Stimulated activated memory B cell treated with anti-CD40 and anti-IgM and Interleukin-4, amounts not matched to agents 10 μg/mL and 1 μg/mL and 100 μg/mL, for 72 hours (primary cell): ENCODE data around the gene MANSC4.
A peak's percentile ranks its signal among the peaks of the same experiment; 100 is the strongest.

Source experiments
- ATAC-seq: fragments of 150-1000 bp; cut with Tn5 transposase; 2 replicates; pipeline ENCODE4 v1.10.0; 2021
- H3K27ac Mint-ChIP-seq: one replicate; pipeline ENCODE4 v1.8.0; 2022; ENCODE audit warnings: mild to moderate bottlenecking, mixed read lengths
- H3K27me3 Mint-ChIP-seq: one replicate; pipeline ENCODE4 v1.8.0; 2022; ENCODE audit warnings: mixed read lengths
- H3K36me3 Mint-ChIP-seq: one replicate; pipeline ENCODE4 v1.8.0; 2022; ENCODE audit warnings: mixed read lengths
- H3K4me1 Mint-ChIP-seq: one replicate; pipeline ENCODE4 v1.8.0; 2022; ENCODE audit warnings: mixed read lengths
- H3K4me3 Mint-ChIP-seq: one replicate; pipeline ENCODE4 v1.8.0; 2022; ENCODE audit warnings: mild to moderate bottlenecking, moderate library complexity, mixed read lengths
- H3K9me3 Mint-ChIP-seq: one replicate; pipeline ENCODE4 v1.8.0; 2022; ENCODE audit warnings: mixed read lengths

The MANSC4 gene

DNA sequence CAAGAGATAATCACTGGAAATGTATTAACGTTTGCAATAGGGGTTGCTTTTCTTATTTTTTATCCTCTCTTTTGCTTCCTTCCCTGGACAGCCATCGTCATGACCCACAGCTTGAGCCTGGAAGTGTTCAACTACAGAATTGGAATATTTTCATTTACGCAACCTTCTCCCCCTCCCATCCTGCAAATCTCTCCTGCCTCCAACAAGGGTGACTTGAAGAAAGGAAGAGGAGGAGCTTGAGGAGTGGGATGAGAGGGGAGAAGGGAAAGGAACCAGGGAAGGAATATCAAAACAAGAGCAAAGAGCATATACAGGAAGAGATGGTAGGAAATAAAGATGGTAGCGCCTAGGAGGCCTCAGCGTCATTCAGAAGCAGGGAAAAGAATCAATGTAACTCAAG, 1.6 kb upstream of the MANSC4 start:
- H3K27me3 Mint-ChIP-seq: no peaks in the 10 kb centered on the region

DNA sequence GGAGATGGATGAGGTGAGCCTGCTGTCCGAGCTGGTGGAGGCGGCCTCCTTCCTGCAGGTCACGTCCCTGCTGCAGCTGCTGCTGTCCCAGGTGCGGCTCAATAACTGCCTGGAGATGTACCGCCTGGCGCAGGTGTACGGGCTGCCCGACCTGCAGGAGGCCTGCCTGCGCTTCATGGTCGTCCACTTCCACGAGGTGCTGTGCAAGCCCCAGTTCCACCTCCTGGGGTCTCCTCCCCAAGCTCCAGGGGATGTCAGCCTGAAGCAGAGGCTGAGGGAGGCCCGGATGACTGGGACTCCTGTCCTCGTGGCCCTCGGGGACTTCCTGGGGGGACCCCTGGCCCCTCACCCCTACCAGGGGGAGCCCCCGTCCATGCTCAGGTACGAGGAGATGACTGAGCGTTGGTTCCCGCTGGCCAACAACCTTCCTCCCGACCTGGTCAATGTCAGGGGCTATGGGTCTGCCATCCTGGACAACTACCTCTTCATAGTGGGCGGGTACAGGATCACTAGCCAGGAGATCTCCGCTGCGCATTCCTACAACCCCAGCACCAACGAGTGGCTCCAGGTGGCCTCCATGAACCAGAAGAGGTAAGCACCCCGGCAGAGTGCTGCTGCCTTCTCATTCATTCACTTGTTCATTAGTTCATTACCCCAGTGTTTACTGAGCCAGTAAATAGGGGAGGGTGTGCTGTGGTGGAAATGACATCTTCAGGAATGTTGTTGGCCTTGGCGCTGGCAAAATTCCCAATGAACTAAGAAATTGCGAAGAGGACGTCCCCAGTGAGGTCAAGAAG, 774 bp upstream of the MANSC4 start:
- peak; percentile 62 for ATAC-seq
- Mint-ChIP-seq H3K4me3 (peak overlapping the region; percentile 83), H3K27ac (peak overlapping the region; percentile 71), H3K4me1 (peaks cover 39% of the 10 kb centered on the region), H3K27me3 (no peaks in the 10 kb centered on the region), H3K9me3 (no peaks in the 10 kb centered on the region), H3K36me3 (peaks cover 6% of the 10 kb centered on the region)

More for the DNA sequence above, 1.6 kb upstream of the MANSC4 start:
- no peak for ATAC-seq
- no peak overlapping the region for H3K27ac Mint-ChIP-seq
- no peaks in the 10 kb centered on the region for H3K9me3 Mint-ChIP-seq
- H3K4me1 Mint-ChIP-seq: peaks cover 39% of the 10 kb centered on the region
- peaks cover 6% of the 10 kb centered on the region for H3K36me3 Mint-ChIP-seq
- H3K4me3 Mint-ChIP-seq: peak overlapping the region; percentile 83

DNA sequence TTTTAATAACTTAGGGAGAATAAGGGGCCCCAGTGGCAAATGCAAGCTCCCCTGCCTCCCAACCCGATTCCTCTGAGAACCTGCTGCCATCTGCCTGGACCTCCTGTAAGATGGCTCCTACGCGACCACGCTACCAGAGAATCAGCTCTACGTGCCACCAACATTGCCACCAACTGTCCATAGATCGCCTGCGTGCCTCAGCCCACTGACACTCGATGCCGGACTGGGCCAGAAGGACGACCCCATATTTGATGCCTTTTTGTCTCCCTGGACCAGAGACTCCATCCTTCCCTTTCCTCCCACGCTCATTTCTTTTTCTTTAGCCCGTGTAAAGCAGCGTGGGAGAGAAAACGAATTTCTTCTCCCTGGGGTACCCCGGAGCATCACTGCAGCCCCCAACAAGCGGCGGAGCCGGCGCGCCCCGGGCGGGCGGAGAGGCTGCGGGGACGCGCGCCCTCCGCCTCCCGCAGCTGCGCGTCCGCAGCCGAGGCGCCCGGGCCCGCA, 568 bp downstream of the MANSC4 start:
- peak; percentile 41 for ATAC-seq
- Mint-ChIP-seq H3K27ac (peak overlapping the region; percentile 71), H3K36me3 (peaks cover 6% of the 10 kb centered on the region), H3K4me1 (peaks cover 34% of the 10 kb centered on the region), H3K27me3 (no peaks in the 10 kb centered on the region), H3K4me3 (peak overlapping the region; percentile 83), H3K9me3 (no peaks in the 10 kb centered on the region)

DNA sequence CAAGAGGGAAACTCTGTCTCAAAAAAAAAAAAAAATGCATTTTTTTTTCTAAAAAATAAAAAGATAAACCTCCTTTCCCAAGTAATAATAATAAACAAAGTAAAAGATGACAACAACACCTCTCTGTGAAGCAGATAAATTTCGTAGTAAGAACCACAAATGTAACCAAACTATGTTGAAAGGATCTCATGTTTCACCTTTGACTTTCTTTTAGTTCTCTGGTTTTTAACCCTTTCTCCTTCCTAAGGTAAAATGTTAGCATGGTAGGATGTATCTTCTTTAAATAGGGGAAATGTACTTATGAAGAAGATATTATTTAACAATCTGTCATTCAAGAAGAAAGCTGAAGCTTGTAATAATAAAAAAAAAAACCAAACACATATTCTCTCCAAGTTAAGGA, 1.8 kb downstream of the MANSC4 start:
- H3K27me3 Mint-ChIP-seq: no peaks in the 10 kb centered on the region
- no peak overlapping the region for H3K4me3 Mint-ChIP-seq
- H3K27ac Mint-ChIP-seq: no peak overlapping the region
- ATAC-seq: no peak
- H3K36me3 Mint-ChIP-seq: peaks cover 6% of the 10 kb centered on the region
- peaks cover 32% of the 10 kb centered on the region for H3K4me1 Mint-ChIP-seq
- no peaks in the 10 kb centered on the region for H3K9me3 Mint-ChIP-seq

DNA sequence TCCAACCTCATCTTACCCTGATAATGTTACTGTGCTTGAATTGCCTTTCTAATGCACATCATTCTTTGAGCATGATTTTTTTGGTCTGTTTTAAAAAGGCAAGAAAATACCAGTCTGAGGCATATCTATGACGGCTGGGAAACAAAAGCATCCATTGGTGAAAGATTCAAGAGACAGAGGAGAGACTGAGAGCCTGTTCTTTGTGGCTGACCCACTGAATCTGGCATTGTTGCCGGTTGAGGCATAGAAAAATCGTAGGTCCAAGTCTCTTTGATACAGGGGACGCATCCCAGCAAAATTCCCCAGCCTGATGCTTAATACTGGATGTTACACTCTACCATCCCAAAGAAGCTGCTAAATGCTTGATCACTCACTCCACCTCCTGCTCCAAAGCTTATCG, 2.9 kb downstream of the MANSC4 start:
- Mint-ChIP-seq H3K27me3 (no peaks in the 10 kb centered on the region), H3K4me3 (no peak overlapping the region), H3K4me1 (peaks cover 21% of the 10 kb centered on the region), H3K36me3 (peaks cover 6% of the 10 kb centered on the region), H3K27ac (no peak overlapping the region), H3K9me3 (no peaks in the 10 kb centered on the region)
- ATAC-seq: no peak

DNA sequence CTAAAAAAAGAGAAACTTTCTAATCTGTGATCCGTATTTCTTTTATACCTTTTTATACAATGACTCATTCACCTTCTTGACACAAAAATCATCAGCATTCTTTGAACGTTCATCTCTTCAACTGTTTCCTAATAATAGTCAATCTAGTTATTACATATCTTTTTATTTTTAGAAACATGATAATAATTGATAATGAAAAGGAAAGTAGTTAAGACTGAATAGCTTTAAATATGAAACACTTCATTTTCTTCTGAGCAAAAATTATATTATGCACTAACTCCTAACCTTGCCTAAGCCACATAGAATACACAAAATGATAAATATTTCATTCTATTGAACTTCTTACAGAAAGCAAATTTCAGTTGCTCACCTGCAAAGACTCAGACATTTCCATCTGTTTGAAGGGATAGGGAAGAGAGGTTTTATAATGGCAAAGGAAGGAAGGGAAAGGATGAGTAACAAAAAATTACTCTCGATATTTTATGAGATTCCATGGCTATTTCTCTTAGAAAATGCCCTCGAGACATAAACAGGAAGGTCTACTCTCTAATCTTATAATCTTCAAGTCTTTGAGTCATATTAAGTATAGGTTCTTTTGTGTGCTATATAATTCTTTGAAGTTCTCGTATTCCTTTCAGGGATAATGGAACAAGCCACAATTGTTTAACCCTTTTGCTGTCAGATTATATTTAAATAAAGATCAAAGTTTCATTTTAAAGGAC, 7.5 kb downstream of the MANSC4 start:
- no peaks in the 10 kb centered on the region for H3K36me3 Mint-ChIP-seq
- H3K27ac Mint-ChIP-seq: no peak overlapping the region
- H3K4me3 Mint-ChIP-seq: no peak overlapping the region
- H3K9me3 Mint-ChIP-seq: no peaks in the 10 kb centered on the region
- no peak for ATAC-seq
- H3K27me3 Mint-ChIP-seq: no peaks in the 10 kb centered on the region
- H3K4me1 Mint-ChIP-seq: no peaks in the 10 kb centered on the region

DNA sequence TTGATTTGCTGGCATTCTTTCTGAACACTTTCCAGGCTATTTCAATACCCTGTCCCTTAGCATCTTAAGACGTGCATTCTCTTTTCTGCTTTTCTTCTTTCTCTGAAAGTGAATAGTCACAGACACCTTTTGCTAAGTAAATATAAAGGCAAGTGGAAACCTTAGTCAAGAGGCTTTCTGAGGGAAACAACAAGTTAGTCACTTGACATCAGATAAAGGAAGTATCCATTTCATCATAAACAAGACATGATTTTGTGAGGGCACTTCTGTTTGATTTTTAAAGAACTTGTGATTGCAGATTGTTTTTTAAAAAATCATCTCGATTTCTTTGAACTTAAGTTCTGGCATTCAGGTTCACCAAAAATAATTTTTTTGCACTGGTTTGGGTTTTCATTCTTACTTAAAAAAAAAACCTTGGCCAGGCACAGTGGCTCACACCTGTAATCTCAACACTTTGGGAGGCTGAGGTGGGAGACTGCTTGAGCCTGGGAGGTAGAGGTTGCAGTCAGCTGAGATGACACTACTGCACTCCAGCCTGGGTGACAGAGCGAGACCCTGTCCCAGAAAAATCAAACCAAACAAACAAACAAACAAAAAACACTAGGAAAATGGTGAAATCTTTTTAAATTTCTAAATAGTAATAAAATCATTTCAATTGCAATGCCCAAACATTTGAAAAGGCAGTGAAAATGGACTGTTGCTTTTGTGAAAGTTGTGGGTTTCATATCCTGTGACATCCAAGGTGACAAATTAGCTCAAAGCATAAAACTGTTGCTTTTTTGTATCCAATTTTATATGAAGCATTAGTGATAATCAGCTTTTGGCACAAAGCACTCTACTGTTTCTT, 8.3 kb downstream of the MANSC4 start:
- Mint-ChIP-seq H3K27ac (no peak overlapping the region), H3K36me3 (no peaks in the 10 kb centered on the region), H3K4me3 (no peak overlapping the region), H3K27me3 (no peaks in the 10 kb centered on the region), H3K4me1 (no peaks in the 10 kb centered on the region), H3K9me3 (no peaks in the 10 kb centered on the region)
- ATAC-seq: no peak

DNA sequence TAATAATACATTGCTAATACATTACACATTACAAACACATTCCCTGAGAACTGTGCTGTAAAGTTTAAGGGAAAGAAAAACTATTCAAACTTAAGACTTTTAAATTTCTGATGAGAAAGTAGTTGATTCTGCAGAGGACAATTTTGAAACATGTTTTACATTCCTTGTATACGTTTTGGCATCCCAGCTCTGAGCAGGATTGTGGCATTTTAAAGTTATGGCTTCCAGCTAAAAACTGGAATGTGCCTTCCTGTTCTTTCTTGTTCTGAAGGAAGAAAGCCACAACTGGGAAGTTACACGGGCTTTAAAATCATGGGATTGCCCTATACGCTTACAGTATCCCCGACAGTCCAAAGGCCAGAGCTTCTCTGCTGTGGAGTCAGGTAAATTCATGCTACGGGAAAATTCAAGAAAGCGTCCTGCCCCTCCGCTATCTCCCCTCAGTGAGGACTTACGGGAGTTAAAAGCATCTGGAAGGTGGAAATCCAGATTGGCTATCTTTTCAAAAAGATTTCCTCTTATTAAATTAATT, 10.8 kb downstream of the MANSC4 start:
- Mint-ChIP-seq H3K27ac (no peak overlapping the region), H3K36me3 (no peaks in the 10 kb centered on the region), H3K27me3 (no peaks in the 10 kb centered on the region), H3K4me3 (no peak overlapping the region), H3K4me1 (no peaks in the 10 kb centered on the region), H3K9me3 (no peaks in the 10 kb centered on the region)
- ATAC-seq: no peak

DNA sequence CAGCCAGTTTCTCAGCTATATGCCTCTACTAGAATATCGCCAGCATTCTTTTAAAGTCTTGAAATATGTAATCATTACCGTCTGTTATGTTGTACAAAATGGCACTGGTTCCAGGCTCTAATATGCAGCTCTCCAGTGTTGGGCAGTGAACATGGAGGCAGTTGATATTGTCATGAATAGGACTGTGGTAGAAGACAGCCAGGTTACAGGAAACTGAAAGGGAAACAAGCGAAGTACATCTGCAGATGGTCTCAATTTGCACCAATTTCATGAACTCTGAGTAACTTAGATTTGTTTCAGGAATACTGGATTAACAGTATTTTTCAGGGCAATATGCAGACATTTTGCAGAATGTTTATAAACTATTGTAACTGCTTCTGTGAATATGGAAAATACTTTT, 13.4 kb downstream of the MANSC4 start:
- Mint-ChIP-seq H3K27ac (no peak overlapping the region), H3K27me3 (no peaks in the 10 kb centered on the region), H3K9me3 (no peaks in the 10 kb centered on the region), H3K36me3 (peaks cover 6% of the 10 kb centered on the region), H3K4me3 (no peak overlapping the region), H3K4me1 (no peaks in the 10 kb centered on the region)
- ATAC-seq: no peak

DNA sequence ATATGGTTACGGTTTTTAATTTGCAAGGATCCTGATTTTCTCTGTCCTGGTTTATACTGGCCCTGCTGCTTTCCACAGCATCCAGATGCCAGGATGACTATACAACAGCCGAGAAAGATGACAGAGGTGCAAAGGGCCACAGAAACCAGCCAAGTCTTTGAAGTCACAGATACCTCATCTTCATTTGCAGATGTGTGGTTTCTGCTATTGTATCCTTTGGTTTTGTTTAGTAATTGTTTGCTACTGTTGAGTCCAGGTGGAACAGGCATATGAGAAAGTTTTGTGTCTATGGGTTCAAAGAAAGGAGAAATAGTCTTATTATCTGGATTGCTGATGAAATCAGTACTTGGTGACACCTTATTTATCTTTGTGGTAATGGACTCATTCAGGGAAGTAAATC, 17.3 kb downstream of the MANSC4 start:
- no peaks in the 10 kb centered on the region for H3K4me1 Mint-ChIP-seq
- H3K4me3 Mint-ChIP-seq: no peak overlapping the region
- H3K27me3 Mint-ChIP-seq: no peaks in the 10 kb centered on the region
- H3K36me3 Mint-ChIP-seq: peaks cover 10% of the 10 kb centered on the region
- no peaks in the 10 kb centered on the region for H3K9me3 Mint-ChIP-seq
- H3K27ac Mint-ChIP-seq: no peak overlapping the region
- ATAC-seq: no peak

DNA sequence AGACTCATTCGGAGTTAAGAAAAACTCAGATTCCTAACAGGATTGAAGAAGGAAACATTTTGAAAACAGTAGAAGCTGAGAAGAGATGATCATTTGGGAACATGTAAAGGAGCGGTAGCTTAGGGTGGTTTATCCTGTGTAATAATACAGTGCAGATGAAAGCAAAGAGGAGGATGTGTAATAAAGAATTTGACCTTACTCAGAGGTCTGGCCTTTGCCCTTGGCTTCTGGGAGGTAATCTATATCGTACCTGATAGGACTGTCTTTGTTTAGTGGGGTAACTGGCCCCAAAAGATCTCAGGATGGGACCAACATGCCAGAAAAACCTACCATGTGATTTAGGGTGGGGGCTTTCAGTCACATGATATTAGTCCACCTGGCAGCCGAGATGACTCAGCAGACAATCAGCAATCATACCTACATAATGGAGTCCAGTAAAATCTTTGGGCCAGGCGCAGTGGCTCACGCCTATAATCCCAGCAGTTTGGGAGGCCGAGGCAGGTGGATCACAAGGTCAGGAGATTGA, 23.3 kb downstream of the MANSC4 start:
- Mint-ChIP-seq H3K27me3 (no peaks in the 10 kb centered on the region), H3K27ac (no peak overlapping the region)

DNA sequence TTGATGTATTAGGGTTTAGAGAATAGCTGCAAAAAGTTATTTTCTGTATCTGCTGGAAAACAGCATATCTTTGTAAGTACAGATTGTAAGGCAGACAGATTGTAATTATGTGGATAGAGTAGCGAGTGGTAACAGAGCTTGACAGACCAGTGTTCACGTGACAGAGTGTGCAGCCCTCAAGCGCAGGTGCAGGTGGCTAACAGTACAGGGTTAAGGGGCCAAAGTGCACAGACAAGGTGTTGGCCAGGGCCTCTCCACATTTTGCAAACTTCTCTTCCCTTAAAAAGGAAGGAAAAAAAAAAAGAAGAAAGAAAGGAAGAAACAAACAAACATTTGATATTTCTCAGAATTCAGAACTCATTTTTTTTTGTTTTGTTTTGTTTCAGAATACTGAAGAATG, 25.2 kb downstream of the MANSC4 start:
- Mint-ChIP-seq H3K36me3 (peaks cover 28% of the 10 kb centered on the region), H3K27me3 (no peaks in the 10 kb centered on the region), H3K4me3 (no peak overlapping the region), H3K27ac (no peak overlapping the region), H3K4me1 (no peaks in the 10 kb centered on the region), H3K9me3 (no peaks in the 10 kb centered on the region)
- ATAC-seq: no peak

More for the DNA sequence above, 23.3 kb downstream of the MANSC4 start:
- peaks cover 33% of the 10 kb centered on the region for H3K36me3 Mint-ChIP-seq
- no peaks in the 10 kb centered on the region for H3K9me3 Mint-ChIP-seq
- H3K4me1 Mint-ChIP-seq: no peaks in the 10 kb centered on the region
- no peak overlapping the region for H3K4me3 Mint-ChIP-seq
- ATAC-seq: no peak

DNA sequence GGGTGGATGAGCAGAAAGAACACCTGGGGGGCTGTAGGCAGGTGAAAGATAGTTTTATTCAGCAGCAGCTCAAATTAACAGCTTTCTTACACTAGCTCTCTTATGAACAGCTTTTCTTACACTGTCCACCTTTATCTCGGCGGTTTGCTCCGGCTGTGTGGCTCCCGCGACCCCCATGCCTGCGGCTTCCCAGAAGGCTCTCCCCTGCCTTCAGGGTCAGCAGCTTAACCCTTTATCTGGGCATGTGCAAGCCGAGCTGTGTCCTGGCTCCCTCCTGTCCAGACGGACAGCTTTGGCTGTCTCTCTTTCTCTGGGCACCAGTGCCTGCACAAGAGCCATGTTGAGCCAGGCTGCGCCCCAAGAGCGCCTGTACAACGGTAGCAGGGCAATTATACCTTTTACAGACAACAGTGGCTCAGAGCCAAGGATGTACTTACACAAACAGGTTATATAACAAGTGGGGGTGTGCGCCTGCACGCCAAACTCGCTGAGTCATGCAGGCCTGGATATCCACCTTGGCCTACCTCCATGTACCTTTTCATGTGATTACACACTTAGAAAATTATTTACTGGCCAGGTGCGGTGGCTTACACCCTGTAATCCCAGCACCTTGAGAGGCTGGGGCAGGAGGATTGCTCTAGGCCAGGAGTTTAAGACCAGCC, 28.5 kb downstream of the MANSC4 start:
- no peaks in the 10 kb centered on the region for H3K4me1 Mint-ChIP-seq
- no peak overlapping the region for H3K27ac Mint-ChIP-seq
- no peak for ATAC-seq
- no peaks in the 10 kb centered on the region for H3K27me3 Mint-ChIP-seq
- no peak overlapping the region for H3K4me3 Mint-ChIP-seq
- H3K36me3 Mint-ChIP-seq: peaks cover 30% of the 10 kb centered on the region
- no peaks in the 10 kb centered on the region for H3K9me3 Mint-ChIP-seq

DNA sequence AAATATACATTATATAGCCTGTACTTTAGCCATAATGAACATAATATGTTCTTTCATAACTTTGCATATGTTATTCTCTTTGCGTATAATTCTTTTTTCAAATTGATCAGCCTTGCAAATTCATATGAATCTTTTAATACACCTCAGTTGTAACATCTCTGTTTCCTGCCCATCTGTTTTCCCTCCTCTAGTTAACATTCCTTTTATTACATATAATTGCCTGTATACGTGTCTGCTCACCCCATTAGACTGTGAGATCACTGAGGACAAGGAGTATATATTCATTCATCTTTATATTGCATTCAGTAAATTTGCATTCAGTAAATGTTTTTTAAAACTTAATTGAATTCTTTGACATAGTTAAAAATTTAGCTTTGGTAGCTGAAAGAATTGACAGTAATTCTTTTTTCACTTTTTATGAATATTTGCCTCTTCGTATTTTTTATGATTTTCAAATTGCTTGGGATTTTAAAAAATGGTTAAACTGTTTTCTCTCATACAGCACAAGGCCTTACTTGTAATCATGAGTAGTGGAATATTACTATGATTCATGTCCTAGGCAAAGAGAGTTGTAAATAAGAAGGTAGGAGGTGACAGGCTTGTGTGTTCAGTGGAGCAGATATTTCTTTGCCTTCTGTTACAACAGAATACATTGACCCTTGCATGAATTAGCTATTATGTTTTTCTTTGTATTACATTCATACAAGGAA, 32.8 kb downstream of the MANSC4 start:
- no peaks in the 10 kb centered on the region for H3K9me3 Mint-ChIP-seq
- no peaks in the 10 kb centered on the region for H3K27me3 Mint-ChIP-seq
- no peak overlapping the region for H3K4me3 Mint-ChIP-seq
- peaks cover 44% of the 10 kb centered on the region for H3K36me3 Mint-ChIP-seq
- no peak for ATAC-seq
- H3K27ac Mint-ChIP-seq: no peak overlapping the region
- no peaks in the 10 kb centered on the region for H3K4me1 Mint-ChIP-seq
